ENCODE results near the gene MYOM3.

Gene MYOM3

DNA sequence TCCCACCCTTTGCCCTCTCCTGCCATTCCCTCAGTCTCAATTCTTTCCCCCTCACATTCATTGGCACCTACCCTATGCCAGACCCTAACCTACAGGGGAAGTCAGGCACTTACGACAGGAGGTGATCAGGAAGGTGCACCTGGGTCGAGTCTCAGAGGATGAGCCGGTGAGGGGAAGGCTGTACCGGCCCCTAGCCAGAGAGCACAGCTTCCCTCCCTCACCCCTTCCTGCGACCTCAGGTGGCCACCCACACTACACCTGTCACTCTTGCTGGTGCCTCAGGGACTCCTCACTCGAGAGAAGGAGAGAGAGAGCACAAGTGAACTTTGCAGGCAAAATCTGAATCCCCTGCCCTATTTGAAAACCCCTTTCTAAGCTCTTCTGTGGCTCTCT is 1.7 kb upstream of the MYOM3 start:
- Histone ChIP-seq H3K27me3 (ENCODE audit: low read depth, low read length) (peaks cover 6% of the 10 kb centered on the region; the same call in 1 of the 2 replicates), H3K9ac (ENCODE audit: low read length) (no peak overlapping the region), H2AFZ (ENCODE audit: low read depth, low read length) (no peak overlapping the region), H3K4me3 (ENCODE audit: low read length) (no peak overlapping the region), H3K9me3 (ENCODE audit: insufficient read depth, low read length) (no peaks in the 10 kb centered on the region), H3K36me3 (replicated peaks; ENCODE audit: low read depth, low read length) (no peaks in the 10 kb centered on the region), H4K20me1 (ENCODE audit: insufficient read depth, low read length) (no peaks in the 10 kb centered on the region), H3K4me2 (ENCODE audit: low read length) (no peak overlapping the region), H3K27ac (ENCODE audit: low read length) (no peak overlapping the region), H3K4me1 (ENCODE audit: low read length) (no peaks in the 10 kb centered on the region), H3K79me2 (ENCODE audit: low read length) (no peaks in the 10 kb centered on the region)
- no peak for TF ChIP-seq EZH2phosphoT487 (IDR thresholded peaks at IDR 0.05; ENCODE audit: low read depth)
- TF ChIP-seq, protein P1, sequence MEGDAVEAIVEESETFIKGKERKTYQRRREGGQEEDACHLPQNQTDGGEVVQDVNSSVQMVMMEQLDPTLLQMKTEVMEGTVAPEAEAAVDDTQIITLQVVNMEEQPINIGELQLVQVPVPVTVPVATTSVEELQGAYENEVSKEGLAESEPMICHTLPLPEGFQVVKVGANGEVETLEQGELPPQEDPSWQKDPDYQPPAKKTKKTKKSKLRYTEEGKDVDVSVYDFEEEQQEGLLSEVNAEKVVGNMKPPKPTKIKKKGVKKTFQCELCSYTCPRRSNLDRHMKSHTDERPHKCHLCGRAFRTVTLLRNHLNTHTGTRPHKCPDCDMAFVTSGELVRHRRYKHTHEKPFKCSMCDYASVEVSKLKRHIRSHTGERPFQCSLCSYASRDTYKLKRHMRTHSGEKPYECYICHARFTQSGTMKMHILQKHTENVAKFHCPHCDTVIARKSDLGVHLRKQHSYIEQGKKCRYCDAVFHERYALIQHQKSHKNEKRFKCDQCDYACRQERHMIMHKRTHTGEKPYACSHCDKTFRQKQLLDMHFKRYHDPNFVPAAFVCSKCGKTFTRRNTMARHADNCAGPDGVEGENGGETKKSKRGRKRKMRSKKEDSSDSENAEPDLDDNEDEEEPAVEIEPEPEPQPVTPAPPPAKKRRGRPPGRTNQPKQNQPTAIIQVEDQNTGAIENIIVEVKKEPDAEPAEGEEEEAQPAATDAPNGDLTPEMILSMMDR (IDR thresholded peaks at IDR 0.05; ENCODE audit: low read depth, low read length), result no peak

DNA sequence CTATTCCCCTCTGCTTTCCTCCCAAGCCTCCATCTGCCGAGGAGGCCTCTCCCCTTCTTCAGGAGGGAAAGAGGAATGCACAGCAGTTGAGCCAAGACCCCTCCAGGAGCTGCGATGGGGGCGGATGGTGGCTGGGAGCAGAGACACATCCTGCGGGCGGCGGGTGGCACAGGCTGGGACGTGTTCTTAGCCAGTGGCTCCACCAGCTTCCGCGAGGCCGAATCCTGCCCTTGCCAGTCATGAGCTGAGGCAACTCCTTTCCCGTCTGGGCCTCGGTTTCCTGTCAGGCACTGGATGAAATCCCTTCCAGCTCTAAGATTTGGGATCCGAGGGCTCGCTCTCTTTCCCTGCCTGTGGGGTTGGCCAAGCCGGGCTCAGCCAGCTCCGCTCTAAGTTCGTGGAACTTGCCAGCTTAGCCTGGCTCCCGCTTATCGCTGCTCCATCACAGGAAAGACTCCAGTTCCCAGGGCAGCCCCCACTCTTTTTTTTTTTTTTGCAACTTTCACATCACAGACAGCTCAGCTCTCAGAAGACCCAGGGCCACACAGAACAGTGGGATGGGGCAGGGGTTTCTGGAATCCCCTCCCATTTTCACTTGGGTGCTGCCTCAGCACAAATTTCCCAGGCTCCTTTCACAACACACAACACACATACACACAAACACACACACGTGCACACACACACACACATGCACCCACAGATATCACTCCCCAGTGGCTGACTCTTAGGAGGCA is 506 bp downstream of the MYOM3 start:
- no peaks in the 10 kb centered on the region for H3K36me3 ChIP-seq (replicated peaks; ENCODE audit: low read depth, low read length)
- H3K4me3 ChIP-seq (ENCODE audit: low read length), result no peak overlapping the region
- H3K9me3 ChIP-seq (ENCODE audit: insufficient read depth, low read length), result no peaks in the 10 kb centered on the region
- no peak overlapping the region for H3K9ac ChIP-seq (ENCODE audit: low read length)
- no peaks in the 10 kb centered on the region for H3K79me2 ChIP-seq (ENCODE audit: low read length)
- no peaks in the 10 kb centered on the region for H3K4me1 ChIP-seq (ENCODE audit: low read length)
- no peaks in the 10 kb centered on the region for H4K20me1 ChIP-seq (ENCODE audit: insufficient read depth, low read length)
- TF ChIP-seq, protein P1 (IDR thresholded peaks at IDR 0.05; ENCODE audit: low read depth, low read length), result no peak
- no peak for TF ChIP-seq EZH2phosphoT487 (IDR thresholded peaks at IDR 0.05; ENCODE audit: low read depth)
- H3K27ac ChIP-seq (ENCODE audit: low read length), result no peak overlapping the region
- H3K27me3 ChIP-seq (ENCODE audit: low read depth, low read length), result peaks cover 3% of the 10 kb centered on the region; the same call in 1 of the 2 replicates
- no peak overlapping the region for H2AFZ ChIP-seq (ENCODE audit: low read depth, low read length)
- H3K4me2 ChIP-seq (ENCODE audit: low read length), result no peak overlapping the region

DNA sequence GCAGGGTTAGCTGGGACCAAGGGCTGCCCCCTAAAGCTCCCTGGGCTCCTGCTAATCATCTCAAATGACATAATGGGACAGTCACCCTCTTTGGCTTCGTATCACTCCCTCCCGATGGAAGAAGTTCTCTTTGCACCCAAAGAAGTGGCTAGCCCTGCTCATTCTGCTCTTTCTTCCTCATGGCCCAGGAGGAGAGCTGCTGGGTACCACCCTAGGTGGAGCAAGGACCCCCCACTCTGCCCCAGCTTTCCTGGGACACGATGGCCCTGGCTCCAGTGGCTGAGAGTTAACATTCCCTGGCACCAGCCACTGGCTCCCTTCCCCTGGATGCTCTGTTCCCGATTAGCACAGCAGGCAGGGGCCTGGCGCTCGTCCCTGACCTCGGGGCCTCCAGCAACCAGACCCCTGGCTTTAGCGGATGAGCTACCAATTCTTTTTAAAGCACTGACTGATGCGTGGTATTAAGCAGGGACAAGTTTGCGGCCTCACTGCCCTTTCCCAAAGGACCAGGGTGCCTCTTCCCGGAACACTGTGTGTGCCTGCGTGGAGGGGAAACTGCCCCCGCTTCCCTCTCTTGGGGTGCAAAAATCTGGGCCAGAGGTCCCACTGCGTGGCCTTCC is 1.2 kb downstream of the MYOM3 start:
- Histone ChIP-seq H3K9me3 (ENCODE audit: insufficient read depth, low read length) (no peaks in the 10 kb centered on the region), H3K36me3 (replicated peaks; ENCODE audit: low read depth, low read length) (no peaks in the 10 kb centered on the region), H3K4me2 (ENCODE audit: low read length) (no peak overlapping the region), H3K4me3 (ENCODE audit: low read length) (no peak overlapping the region), H2AFZ (ENCODE audit: low read depth, low read length) (no peak overlapping the region), H3K27ac (ENCODE audit: low read length) (no peak overlapping the region), H3K9ac (ENCODE audit: low read length) (no peak overlapping the region), H3K79me2 (ENCODE audit: low read length) (no peaks in the 10 kb centered on the region), H3K27me3 (ENCODE audit: low read depth, low read length) (no peaks in the 10 kb centered on the region), H4K20me1 (ENCODE audit: insufficient read depth, low read length) (no peaks in the 10 kb centered on the region), H3K4me1 (ENCODE audit: low read length) (no peaks in the 10 kb centered on the region)
- TF ChIP-seq EZH2phosphoT487 (IDR thresholded peaks at IDR 0.05; ENCODE audit: low read depth), result no peak
- TF ChIP-seq, protein P1 (IDR thresholded peaks at IDR 0.05; ENCODE audit: low read depth, low read length), result no peak

DNA sequence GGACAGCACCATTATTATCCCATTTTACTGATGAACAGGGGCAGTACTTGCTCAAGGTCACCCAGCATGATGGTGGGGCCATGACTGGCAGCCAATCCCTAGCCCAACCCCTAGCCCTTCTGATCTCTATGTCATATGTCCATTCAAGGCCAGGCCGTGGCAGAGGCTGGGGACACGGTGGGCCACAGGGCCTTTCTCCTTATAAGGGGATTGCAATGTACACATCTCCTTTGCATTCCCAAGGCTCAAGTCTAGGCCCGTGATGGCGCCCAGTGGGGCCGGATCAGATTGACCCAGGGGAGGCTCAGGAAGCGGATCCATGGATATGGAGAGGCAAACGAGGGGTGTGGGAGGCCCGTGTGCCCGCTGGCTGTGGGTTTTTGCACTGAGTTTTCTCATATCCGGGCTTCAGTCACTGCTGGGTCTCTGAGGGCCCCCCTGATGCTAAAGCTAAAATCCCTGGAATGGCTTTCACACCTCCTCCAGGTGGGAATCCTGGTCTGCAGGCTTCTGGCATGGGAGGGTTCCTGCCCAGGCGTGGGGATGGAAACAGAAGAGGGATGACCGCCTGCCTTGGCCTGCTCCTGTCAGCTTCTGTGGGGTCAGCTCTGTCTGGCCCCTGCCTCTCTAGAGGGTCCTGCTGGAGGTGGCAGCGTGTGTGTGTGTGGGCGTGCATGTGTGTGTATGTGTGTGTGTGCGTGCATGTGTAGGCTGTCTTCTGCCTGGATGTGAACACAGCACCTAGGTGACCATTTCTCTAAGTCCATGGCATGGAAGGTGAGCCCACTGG is 2.1 kb downstream of the MYOM3 start:
- no peak overlapping the region for H3K4me2 ChIP-seq (ENCODE audit: low read length)
- no peak overlapping the region for H3K27ac ChIP-seq (ENCODE audit: low read length)
- no peaks in the 10 kb centered on the region for H3K27me3 ChIP-seq (ENCODE audit: low read depth, low read length)
- no peaks in the 10 kb centered on the region for H3K4me1 ChIP-seq (ENCODE audit: low read length)
- H3K36me3 ChIP-seq (replicated peaks; ENCODE audit: low read depth, low read length), result no peaks in the 10 kb centered on the region
- no peak overlapping the region for H3K4me3 ChIP-seq (ENCODE audit: low read length)
- no peaks in the 10 kb centered on the region for H4K20me1 ChIP-seq (ENCODE audit: insufficient read depth, low read length)
- no peaks in the 10 kb centered on the region for H3K79me2 ChIP-seq (ENCODE audit: low read length)
- H3K9me3 ChIP-seq (ENCODE audit: insufficient read depth, low read length), result no peaks in the 10 kb centered on the region
- H2AFZ ChIP-seq (ENCODE audit: low read depth, low read length), result no peak overlapping the region
- no peak overlapping the region for H3K9ac ChIP-seq (ENCODE audit: low read length)
- TF ChIP-seq, protein P1 (IDR thresholded peaks at IDR 0.05; ENCODE audit: low read depth, low read length), result no peak
